ENCODE data around the gene GHRL. TPM values are rescaled to one million over a fixed set of nuclear protein-coding genes. Genes with fewer than 3 reads are reported as not detected.

The GHRL gene
- total and polyA plus RNA-seq, 7 donors = 0.16 to 0.88 (median 0.18) TPM; not detected in 4

DNA sequence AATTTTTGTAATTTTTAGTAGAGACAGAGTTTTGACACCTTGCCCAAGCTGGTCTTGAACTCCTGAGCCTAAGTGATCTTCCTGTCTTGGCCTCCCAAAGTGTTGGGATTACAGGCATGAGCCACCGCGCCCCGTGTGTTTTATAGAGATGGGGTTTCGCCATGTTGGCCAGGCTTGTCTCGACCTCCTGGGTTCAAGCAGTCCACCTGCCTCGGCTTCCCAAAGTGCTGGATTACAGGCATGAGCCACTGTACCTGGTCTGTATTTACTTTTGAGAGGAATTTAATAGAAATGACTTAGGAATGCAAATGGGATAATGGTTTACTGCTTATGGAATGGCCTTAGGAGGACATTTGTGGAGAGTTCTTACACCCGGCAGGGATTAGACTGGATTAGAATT, 33.7 kb downstream of the GHRL start:
- H3K9me3 ChIP-seq = no peaks in the 10 kb centered on the region
- 80 to 96% (median 84%) methylated on average over 7 of the region's 7 CpGs for WGBS, 3 donors
- no peak overlapping the region for H3K27ac ChIP-seq
- H3K36me3 ChIP-seq (ENCODE audit: insufficient read depth in 1 of 2, low read depth in 1 of 2) = peaks cover 8 to 57% of the 10 kb centered on the region in 2 donors
- H3K4me1 ChIP-seq = peaks cover 9% of the 10 kb centered on the region
- intact Hi-C loops (cut with DNase I) = no loop called here
- no peak overlapping the region for H3K4me3 ChIP-seq
- DNase-seq = no peak
- H3K27me3 ChIP-seq (ENCODE audit: insufficient read depth in 3 of 3, low read length in 2 of 3) = no peaks in the 10 kb centered on the region
- TF ChIP-seq, protein P1, sequence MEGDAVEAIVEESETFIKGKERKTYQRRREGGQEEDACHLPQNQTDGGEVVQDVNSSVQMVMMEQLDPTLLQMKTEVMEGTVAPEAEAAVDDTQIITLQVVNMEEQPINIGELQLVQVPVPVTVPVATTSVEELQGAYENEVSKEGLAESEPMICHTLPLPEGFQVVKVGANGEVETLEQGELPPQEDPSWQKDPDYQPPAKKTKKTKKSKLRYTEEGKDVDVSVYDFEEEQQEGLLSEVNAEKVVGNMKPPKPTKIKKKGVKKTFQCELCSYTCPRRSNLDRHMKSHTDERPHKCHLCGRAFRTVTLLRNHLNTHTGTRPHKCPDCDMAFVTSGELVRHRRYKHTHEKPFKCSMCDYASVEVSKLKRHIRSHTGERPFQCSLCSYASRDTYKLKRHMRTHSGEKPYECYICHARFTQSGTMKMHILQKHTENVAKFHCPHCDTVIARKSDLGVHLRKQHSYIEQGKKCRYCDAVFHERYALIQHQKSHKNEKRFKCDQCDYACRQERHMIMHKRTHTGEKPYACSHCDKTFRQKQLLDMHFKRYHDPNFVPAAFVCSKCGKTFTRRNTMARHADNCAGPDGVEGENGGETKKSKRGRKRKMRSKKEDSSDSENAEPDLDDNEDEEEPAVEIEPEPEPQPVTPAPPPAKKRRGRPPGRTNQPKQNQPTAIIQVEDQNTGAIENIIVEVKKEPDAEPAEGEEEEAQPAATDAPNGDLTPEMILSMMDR (IDR thresholded peaks at IDR 0.05) = no peak
- no peak for ATAC-seq

DNA sequence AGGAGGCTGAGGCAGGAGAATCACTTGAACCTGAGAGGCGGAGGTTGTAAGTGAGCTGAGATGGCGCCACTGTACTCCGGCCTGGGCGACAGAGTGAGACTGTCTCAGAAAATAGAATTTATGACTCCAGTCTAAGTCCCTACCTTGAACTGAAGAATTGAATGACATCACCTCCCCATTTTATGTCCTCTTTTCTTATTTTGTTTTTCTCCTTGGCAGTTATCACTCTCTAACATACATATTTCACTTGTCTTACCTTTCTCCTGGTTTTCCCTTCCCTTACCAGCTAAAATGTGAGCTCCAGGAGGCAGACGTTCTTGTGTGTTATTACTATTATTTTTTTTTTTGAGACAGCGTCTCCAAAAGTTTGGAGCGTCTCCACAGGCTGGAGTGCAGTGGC, 36.9 kb downstream of the GHRL start:
- Histone ChIP-seq H3K4me3 (no peak overlapping the region), H3K27me3 (ENCODE audit: insufficient read depth in 3 of 3, low read length in 2 of 3) (no peaks in the 10 kb centered on the region), H3K36me3 (ENCODE audit: insufficient read depth in 1 of 2, low read depth in 1 of 2) (peaks cover 5 to 67% of the 10 kb centered on the region in 2 donors), H3K9me3 (no peaks in the 10 kb centered on the region), H3K4me1 (peaks cover 9% of the 10 kb centered on the region), H3K27ac (no peak overlapping the region)
- TF ChIP-seq, protein P1 (IDR thresholded peaks at IDR 0.05) = no peak
- WGBS, 3 donors = 78 to 91% (median 86%) methylated on average over 7 of the region's 7 CpGs
- DNase-seq (no peak), ATAC-seq (no peak)
- intact Hi-C loops (cut with DNase I) = no loop called here

DNA sequence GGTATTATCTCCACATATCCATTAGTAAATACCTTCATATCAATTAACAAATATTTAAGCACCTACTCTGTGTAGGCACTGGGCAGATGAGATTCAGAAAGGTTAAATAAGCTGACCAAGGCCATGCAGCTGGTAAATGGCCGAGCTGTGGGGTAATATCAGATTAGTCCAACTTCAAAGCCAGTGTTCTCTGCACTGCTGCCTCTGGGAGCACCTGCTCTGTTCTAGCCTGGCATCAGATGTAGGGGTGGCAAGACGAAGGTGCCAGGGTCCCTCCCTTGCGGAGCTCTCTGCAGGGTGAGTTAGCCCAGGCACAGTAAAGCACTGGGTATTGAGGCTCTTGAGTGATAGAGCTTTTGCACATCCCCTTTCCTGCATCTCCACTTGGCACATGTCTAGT, 39.0 kb downstream of the GHRL start:
- H3K36me3 ChIP-seq (ENCODE audit: insufficient read depth in 1 of 2, low read depth in 1 of 2) = peaks cover 3 to 63% of the 10 kb centered on the region in 2 donors
- no peaks in the 10 kb centered on the region for H3K27me3 ChIP-seq (ENCODE audit: insufficient read depth in 3 of 3, low read length in 2 of 3)
- TF ChIP-seq, protein P1 (IDR thresholded peaks at IDR 0.05) = no peak
- H3K4me1 ChIP-seq = peaks cover 22% of the 10 kb centered on the region
- DNase-seq (no peak), ATAC-seq (no peak)
- 76 to 97% (median 83%) methylated on average over 3 of the region's 3 CpGs for WGBS, 3 donors
- no peaks in the 10 kb centered on the region for H3K9me3 ChIP-seq
- H3K27ac ChIP-seq = no peak overlapping the region
- no peak overlapping the region for H3K4me3 ChIP-seq
- intact Hi-C loops (cut with DNase I) = no loop called here

DNA sequence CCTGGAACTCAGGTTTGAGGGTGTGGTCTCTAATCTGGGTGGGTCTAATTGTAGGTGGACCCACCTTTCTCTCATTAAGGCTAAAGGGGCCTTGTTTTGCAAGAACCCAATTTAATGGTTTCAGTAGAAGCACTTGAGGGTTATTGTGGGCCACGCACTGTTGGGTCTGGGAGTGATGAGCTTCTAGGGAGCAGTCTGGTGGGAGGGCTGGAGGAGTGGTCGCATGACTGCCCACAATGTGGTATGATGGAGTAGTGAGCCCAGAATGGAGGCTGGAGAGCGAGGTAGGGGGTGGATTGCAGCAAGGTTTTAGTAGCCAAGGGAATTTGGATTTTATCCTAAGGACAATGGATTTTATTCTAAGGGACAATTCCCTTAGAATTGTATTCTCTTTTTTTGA, 41.7 kb downstream of the GHRL start:
- H3K27ac ChIP-seq = no peak overlapping the region
- ATAC-seq (no peak), DNase-seq (no peak)
- peaks cover 3 to 54% of the 10 kb centered on the region in 2 donors for H3K36me3 ChIP-seq (ENCODE audit: insufficient read depth in 1 of 2, low read depth in 1 of 2)
- no peaks in the 10 kb centered on the region for H3K9me3 ChIP-seq
- TF ChIP-seq, protein P1 (IDR thresholded peaks at IDR 0.05) = no peak
- intact Hi-C loops (cut with DNase I) = no loop called here
- peak overlapping the region; percentile 78 for H3K4me3 ChIP-seq
- peaks cover 16% of the 10 kb centered on the region for H3K4me1 ChIP-seq
- no peaks in the 10 kb centered on the region for H3K27me3 ChIP-seq (ENCODE audit: insufficient read depth in 3 of 3, low read length in 2 of 3)
- WGBS, 3 donors = 97 to 98% (median 98%) methylated on average over 3 of the region's 3 CpGs

DNA sequence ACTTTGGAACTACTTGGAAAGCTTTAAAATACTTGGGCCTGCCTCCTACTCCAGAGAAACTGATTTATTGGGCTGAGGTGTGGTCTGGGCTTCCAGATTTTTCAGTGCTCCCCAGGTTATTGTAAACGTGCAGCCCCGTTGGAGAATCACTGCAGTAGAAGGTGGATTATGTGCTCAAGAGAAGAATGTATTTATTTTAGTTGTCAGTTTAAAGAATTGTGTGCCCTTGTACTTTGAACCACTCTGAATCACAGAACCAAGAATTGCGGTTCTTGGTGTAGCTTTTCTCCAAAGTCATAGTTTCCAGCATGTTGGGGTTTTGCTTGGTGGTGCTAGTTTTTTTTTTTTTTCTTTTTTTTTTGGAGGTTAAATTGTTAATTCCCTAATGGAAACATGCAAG, 42.9 kb downstream of the GHRL start:
- 31 to 40% (median 35%) methylated on average over 3 of the region's 3 CpGs for WGBS, 3 donors

More for the DNA sequence above, 42.9 kb downstream of the GHRL start:
- intact Hi-C loops (cut with DNase I) = no loop called here
- Histone ChIP-seq H3K36me3 (ENCODE audit: insufficient read depth in 1 of 2, low read depth in 1 of 2) (peaks cover 0 to 51% of the 10 kb centered on the region in 2 donors), H3K9me3 (no peaks in the 10 kb centered on the region), H3K4me1 (peaks cover 13% of the 10 kb centered on the region), H3K27me3 (ENCODE audit: insufficient read depth in 3 of 3, low read length in 2 of 3) (no peaks in the 10 kb centered on the region), H3K4me3 (peak overlapping the region; percentile 78), H3K27ac (peak overlapping the region; percentile 96)
- TF ChIP-seq, protein P1 (IDR thresholded peaks at IDR 0.05) = no peak
- ATAC-seq = no peak
- no peak for DNase-seq
